Hematopoietic multipotent progenitor cell (in vitro differentiated cells): ENCODE data around the gene RPUSD3. TPM values are rescaled to one million over a fixed set of nuclear protein-coding genes. Genes with fewer than 3 reads are reported as not detected.
"Not testable (repeated sequence)": the region's sequence is repeated elsewhere in the genome, so short reads cannot be mapped to it uniquely, and the experiment has no call there.

Experiments
- DNase-seq, 3 donors: peaks; one replicate each; pipeline ENCODE4 v3.0.0-alpha.2; 2011 to 2015; ENCODE audit warnings: low read depth in 2 of 3, low spot score in 2 of 3
- total RNA-seq: library from RNA; depleted of rRNA; stranded (reverse); fragments of >200 nt; gene quantifications from one replicate; pipeline ENCODE4 v1.2.3, GENCODE V29; 2012

RPUSD3 gene
- 42.8 TPM for total RNA-seq

GRCh38 chr3:9843715-9844438, at the start of gene RPUSD3:
Gene RPUSD3 (minus strand): TSS chr3:9844008. CDS start chr3:9843990, 18 bp downstream.
- DNase-seq: peak; percentile 93 to 95 (median 95)

GRCh38 chr3:9891072-9891622, 47.3 kb upstream of the RPUSD3 start:
- no peak for DNase-seq

GRCh38 chr3:9890249-9891071, 46.7 kb upstream of the RPUSD3 start, which contains the start of gene JAGN1:
Gene JAGN1 (plus strand): TSS chr3:9890610. CDS start chr3:9890723, 113 bp downstream.
- peak; percentile 86 to 92 (median 89) for DNase-seq

GRCh38 chr3:9889405-9889804, 45.6 kb upstream of the RPUSD3 start:
- no peak for DNase-seq

- DNase-seq: no peak
These were observed 44.7 kb upstream of the RPUSD3 start for GRCh38 chr3:9888540-9888939.

- no peak for DNase-seq
These were observed 43.7 kb upstream of the RPUSD3 start for GRCh38 chr3:9887480-9887879.

GRCh38 chr3:9886328-9886727, 42.5 kb upstream of the RPUSD3 start:
- no peak for DNase-seq

GRCh38 chr3:9884555-9885165, 40.9 kb upstream of the RPUSD3 start:
- no peak for DNase-seq

- DNase-seq: no peak
These were observed 40.1 kb upstream of the RPUSD3 start for GRCh38 chr3:9883706-9884554.

GRCh38 chr3:9881441-9881840, 37.6 kb upstream of the RPUSD3 start:
- no peak for DNase-seq

GRCh38 chr3:9879830-9880549, 36.2 kb upstream of the RPUSD3 start, which contains the start of gene CIDEC:
Gene CIDEC (minus strand): TSS chr3:9880253. CDS start chr3:9878486, 1,767 bp downstream.
- no peak for DNase-seq

- no peak for DNase-seq
These were observed 34.9 kb upstream of the RPUSD3 start for GRCh38 chr3:9878700-9879099.

- DNase-seq: peak in 2 of 3 donors; percentile 19 to 36
These were observed 33.2 kb upstream of the RPUSD3 start for GRCh38 chr3:9876991-9877390.

GRCh38 chr3:9876255-9876654, 32.4 kb upstream of the RPUSD3 start:
- DNase-seq: not testable (repeated sequence)

- no peak for DNase-seq
These were observed 31.6 kb upstream of the RPUSD3 start for GRCh38 chr3:9875448-9875847.

- not testable (repeated sequence) for DNase-seq
These were observed 28.3 kb upstream of the RPUSD3 start for GRCh38 chr3:9872067-9872466.

- no peak for DNase-seq
These were observed 27.2 kb upstream of the RPUSD3 start for GRCh38 chr3:9870978-9871377.

- no peak for DNase-seq
These were observed 26.1 kb upstream of the RPUSD3 start for GRCh38 chr3:9869955-9870354.

GRCh38 chr3:9867106-9867505, 23.3 kb upstream of the RPUSD3 start:
- DNase-seq: no peak
